Amygdala (tissue), 56 donors: Measurements from ENCODE around the gene ELP6.
A peak's percentile ranks its signal among the peaks of the same experiment; 100 is the strongest.

ENCODE experiments used
- DNase-seq, 56 donors: peaks; one replicate each; lab custom pipeline; 2025; lab: John Stamatoyannopoulos, UW

Gene ELP6

GRCh38 chr3:47513125-47513929, at the start of gene ELP6:
TSS of gene ELP6 (minus strand) at chr3:47513712. CDS start at chr3:47513590, 122 bp downstream.
- peak; percentile 81 to 100 (median 95) for DNase-seq

GRCh38 chr3:47556351-47556750, 42.8 kb upstream of the ELP6 start:
- no peak for DNase-seq

- DNase-seq = no peak
Measured at GRCh38 chr3:47554335-47554734, 40.8 kb upstream of the ELP6 start.

GRCh38 chr3:47553407-47553806, 39.9 kb upstream of the ELP6 start:
- DNase-seq = peak in 1 of 56 donors; percentile 32

- DNase-seq = peak in 49 of 56 donors; percentile 29 to 92 (median 68)
Measured at GRCh38 chr3:47542471-47543173, 29.1 kb upstream of the ELP6 start.

- DNase-seq = no peak
Measured at GRCh38 chr3:47541583-47542108, 28.1 kb upstream of the ELP6 start.

- no peak for DNase-seq
Measured at GRCh38 chr3:47540281-47540680, 26.8 kb upstream of the ELP6 start.

- peak in 1 of 56 donors; percentile 42 for DNase-seq
Measured at GRCh38 chr3:47536967-47537366, 23.5 kb upstream of the ELP6 start.

- DNase-seq = peak in 53 of 56 donors; percentile 12 to 91 (median 69)
Measured at GRCh38 chr3:47536221-47536891, 22.8 kb upstream of the ELP6 start.

GRCh38 chr3:47533996-47534454, 20.5 kb upstream of the ELP6 start:
- DNase-seq = no peak

- DNase-seq = no peak
Measured at GRCh38 chr3:47533481-47533880, 20.0 kb upstream of the ELP6 start.

GRCh38 chr3:47527952-47528725, 14.6 kb upstream of the ELP6 start:
- no peak for DNase-seq

GRCh38 chr3:47525617-47526016, 12.1 kb upstream of the ELP6 start:
- no peak for DNase-seq

GRCh38 chr3:47523310-47524073, 10.0 kb upstream of the ELP6 start:
- DNase-seq = no peak

GRCh38 chr3:47522082-47522987, 8.8 kb upstream of the ELP6 start:
- peak in 55 of 56 donors; percentile 15 to 86 (median 65) for DNase-seq

GRCh38 chr3:47520756-47521155, 7.2 kb upstream of the ELP6 start:
- no peak for DNase-seq

- no peak for DNase-seq
Measured at GRCh38 chr3:47517937-47518336, 4.4 kb upstream of the ELP6 start.

GRCh38 chr3:47515864-47516319, 2.4 kb upstream of the ELP6 start:
- no peak for DNase-seq
